Activated CD8-positive, alpha-beta T cell treated with anti-CD3 and anti-CD28 coated beads for 36 hours (primary cell): Measurements from ENCODE around the gene ZCCHC24. TPM values are rescaled to one million over a fixed set of nuclear protein-coding genes. Genes with fewer than 3 reads are reported as not detected.

Experiments used
- ATAC-seq: fragments of 200-7000 bp; cut with Tn5 transposase; one replicate; pipeline ENCODE4 v1.10.0; 2021; ENCODE audit warnings: mild to moderate bottlenecking, moderate library complexity
- CTCF ChIA-PET: fragments of 350-600 bp; sonication (Branson Sonifier 250); formaldehyde crosslinking; loops from one replicate; lab custom pipeline; 2021; ENCODE audit warnings: antibody characterized with exemption; lab: Charles Lee
- POLR2A ChIA-PET: fragments of 350-600 bp; sonication (Branson Sonifier 250); formaldehyde crosslinking; loops from one replicate; lab custom pipeline; 2021; ENCODE audit warnings: antibody characterized with exemption; lab: Charles Lee
- DNase-seq: peaks from one replicate; pipeline ENCODE4 v3.0.0-alpha.2; 2020
- H3K27ac Mint-ChIP-seq: one replicate; pipeline ENCODE4 v1.8.0; 2021; ENCODE audit warnings: mild to moderate bottlenecking, mixed read lengths
- H3K27me3 Mint-ChIP-seq: one replicate; pipeline ENCODE4 v1.8.0; 2021; ENCODE audit warnings: mixed read lengths
- H3K36me3 Mint-ChIP-seq: one replicate; pipeline ENCODE4 v1.8.0; 2021; ENCODE audit warnings: low read depth, mixed read lengths
- H3K4me1 Mint-ChIP-seq: one replicate; pipeline ENCODE4 v1.8.0; 2021; ENCODE audit warnings: low read depth, mixed read lengths
- H3K4me3 Mint-ChIP-seq: one replicate; pipeline ENCODE4 v1.8.0; 2021; ENCODE audit warnings: mild to moderate bottlenecking, moderate library complexity, mixed read lengths
- H3K9me3 Mint-ChIP-seq: one replicate; pipeline ENCODE4 v1.8.0; 2021; ENCODE audit warnings: mixed read lengths
- intact Hi-C: fragments of 100-400 bp; cut with micrococcal nuclease; formaldehyde crosslinking; loops from one replicate; pipeline ENCODE4 v1.10.0; 2022
- total RNA-seq, 2 experiments: library from RNA; stranded (reverse); gene quantifications; one replicate each; pipeline ENCODE4 v1.2.3, GENCODE V29; 2021
- TF ChIP-seq, protein P1 (sequence below): fragments of 200-600 bp; IDR thresholded peaks from one replicate; pipeline ENCODE4 v1.8.0; 2022; ENCODE audit warnings: antibody characterized with exemption, mild to moderate bottlenecking

The ZCCHC24 gene
- total RNA-seq, 2 experiments from 2014 or later, result 1.0 to 1.7 TPM

- TF ChIP-seq, protein P1, sequence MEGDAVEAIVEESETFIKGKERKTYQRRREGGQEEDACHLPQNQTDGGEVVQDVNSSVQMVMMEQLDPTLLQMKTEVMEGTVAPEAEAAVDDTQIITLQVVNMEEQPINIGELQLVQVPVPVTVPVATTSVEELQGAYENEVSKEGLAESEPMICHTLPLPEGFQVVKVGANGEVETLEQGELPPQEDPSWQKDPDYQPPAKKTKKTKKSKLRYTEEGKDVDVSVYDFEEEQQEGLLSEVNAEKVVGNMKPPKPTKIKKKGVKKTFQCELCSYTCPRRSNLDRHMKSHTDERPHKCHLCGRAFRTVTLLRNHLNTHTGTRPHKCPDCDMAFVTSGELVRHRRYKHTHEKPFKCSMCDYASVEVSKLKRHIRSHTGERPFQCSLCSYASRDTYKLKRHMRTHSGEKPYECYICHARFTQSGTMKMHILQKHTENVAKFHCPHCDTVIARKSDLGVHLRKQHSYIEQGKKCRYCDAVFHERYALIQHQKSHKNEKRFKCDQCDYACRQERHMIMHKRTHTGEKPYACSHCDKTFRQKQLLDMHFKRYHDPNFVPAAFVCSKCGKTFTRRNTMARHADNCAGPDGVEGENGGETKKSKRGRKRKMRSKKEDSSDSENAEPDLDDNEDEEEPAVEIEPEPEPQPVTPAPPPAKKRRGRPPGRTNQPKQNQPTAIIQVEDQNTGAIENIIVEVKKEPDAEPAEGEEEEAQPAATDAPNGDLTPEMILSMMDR, result no peak
- H3K27me3 Mint-ChIP-seq, result peaks cover 6% of the 10 kb centered on the region
- POLR2A ChIA-PET, result no interaction called here
- no peaks in the 10 kb centered on the region for H3K36me3 Mint-ChIP-seq
- no peak overlapping the region for H3K4me3 Mint-ChIP-seq
- no peaks in the 10 kb centered on the region for H3K4me1 Mint-ChIP-seq
- CTCF ChIA-PET, result interaction anchor here (0.7 kb wide), 1 partner anchor 97 kb away, joined by 3 read pairs; no protein-coding TSS in a partner anchor
- no peak for DNase-seq
- ATAC-seq, result no peak
- intact Hi-C loops, result no loop called here
- no peak overlapping the region for H3K27ac Mint-ChIP-seq
- no peaks in the 10 kb centered on the region for H3K9me3 Mint-ChIP-seq
Observed at GRCh38 chr10:79471776-79472175, 26.4 kb upstream of the ZCCHC24 start.

DNA sequence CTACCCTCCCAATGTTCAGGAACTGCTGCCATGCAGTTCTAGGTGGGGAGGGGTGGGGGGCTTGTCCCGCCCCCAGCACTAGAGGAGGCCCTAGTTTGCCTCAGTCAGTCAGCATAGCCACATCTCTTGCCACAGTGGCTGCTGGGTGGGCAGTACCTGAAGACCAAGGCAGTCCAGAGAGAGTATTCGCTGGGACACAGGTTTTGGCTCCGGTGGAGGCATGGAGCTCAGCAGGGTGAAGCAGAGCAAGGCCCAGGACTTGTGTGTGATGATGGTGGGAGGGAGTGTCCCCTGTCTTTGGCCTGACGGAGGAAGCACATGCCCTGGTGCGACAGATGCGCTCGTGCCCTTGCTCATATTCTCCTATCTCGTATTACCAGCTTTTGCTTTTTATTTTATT lies 24.7 kb upstream of the ZCCHC24 start:
- DNase-seq (no peak), ATAC-seq (no peak)
- POLR2A ChIA-PET, result interaction anchor here (0.7 kb wide), 1 partner anchor 155 kb away, joined by 3 read pairs; no protein-coding TSS in a partner anchor
- TF ChIP-seq, protein P1, result no peak
- intact Hi-C loops, result no loop called here
- Mint-ChIP-seq H3K27ac (no peak overlapping the region), H3K27me3 (peaks cover 2% of the 10 kb centered on the region), H3K4me1 (no peaks in the 10 kb centered on the region), H3K36me3 (no peaks in the 10 kb centered on the region), H3K4me3 (no peak overlapping the region), H3K9me3 (no peaks in the 10 kb centered on the region)
- CTCF ChIA-PET, result interaction anchor here (1.3 to 5.0 kb wide), 5 partner anchors 11 to 97 kb away, joined by 3 to 55 read pairs (median 7); no protein-coding TSS in a partner anchor

DNA sequence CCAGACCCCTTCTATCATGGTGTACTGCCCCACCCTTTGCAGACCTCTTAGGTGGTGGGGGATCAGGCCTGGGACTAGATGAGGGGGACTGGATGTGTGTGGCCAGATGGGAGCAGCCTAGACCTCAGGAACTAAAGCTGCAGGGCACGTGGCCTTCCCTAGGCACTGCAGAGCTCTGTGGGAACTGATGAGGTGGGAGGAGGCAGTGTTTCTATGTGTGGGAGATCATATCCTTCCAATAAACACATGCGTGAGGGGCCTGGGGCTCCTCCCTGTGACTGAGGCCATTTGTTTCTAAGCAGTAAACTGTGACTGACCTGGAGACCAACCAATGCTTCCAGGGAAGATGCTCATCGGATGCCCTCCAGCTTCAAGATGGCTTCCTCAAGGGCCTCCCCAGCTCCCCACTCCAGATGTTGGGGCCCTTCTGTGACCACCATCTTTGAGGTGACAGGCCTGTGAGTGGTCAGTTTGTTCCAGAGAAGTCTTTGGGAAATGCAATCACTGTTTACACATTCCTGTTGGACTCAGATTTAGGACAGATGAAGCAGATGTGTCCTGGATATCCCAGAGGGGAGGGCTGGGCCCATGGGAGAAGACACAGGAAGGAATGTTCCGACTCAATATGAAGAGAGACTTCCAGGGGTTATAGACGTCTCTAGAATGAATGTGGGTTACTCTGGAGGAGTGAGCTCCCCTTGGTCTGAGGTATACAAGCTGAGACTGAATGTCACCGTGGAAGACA lies 23.6 kb upstream of the ZCCHC24 start:
- no peak for DNase-seq
- Mint-ChIP-seq H3K27me3 (peaks cover 2% of the 10 kb centered on the region), H3K36me3 (no peaks in the 10 kb centered on the region), H3K4me1 (no peaks in the 10 kb centered on the region), H3K9me3 (no peaks in the 10 kb centered on the region), H3K4me3 (no peak overlapping the region), H3K27ac (no peak overlapping the region)
- no peak for ATAC-seq
- intact Hi-C loops, result no loop called here
- TF ChIP-seq, protein P1, result no peak
- ChIA-PET POLR2A (interaction anchor here (1.1 kb wide), 1 partner anchor 9 kb away, joined by 3 read pairs; no protein-coding TSS in a partner anchor), CTCF (interaction anchor here (0.8 to 5.0 kb wide), 10 partner anchors 12 to 96 kb away, joined by 3 to 55 read pairs (median 6); no protein-coding TSS in a partner anchor)

GRCh38 chr10:79468015-79468560 lies 22.7 kb upstream of the ZCCHC24 start:
- Mint-ChIP-seq H3K4me1 (no peaks in the 10 kb centered on the region), H3K27me3 (no peaks in the 10 kb centered on the region), H3K9me3 (no peaks in the 10 kb centered on the region), H3K27ac (no peak overlapping the region), H3K4me3 (no peak overlapping the region), H3K36me3 (no peaks in the 10 kb centered on the region)
- ATAC-seq, result no peak
- POLR2A ChIA-PET, result interaction anchor here (0.6 to 1.1 kb wide), 2 partner anchors 9 to 21 kb away, joined by 3 read pairs; no protein-coding TSS in a partner anchor
- CTCF ChIA-PET, result interaction anchor here (0.6 to 5.0 kb wide), 30 partner anchors 8 to 733 kb away, joined by 3 to 55 read pairs (median 5); partner anchors contain the start of gene ZCCHC24
- intact Hi-C loops, result no loop called here
- TF ChIP-seq, protein P1, result peak; percentile 0
- no peak for DNase-seq

- no peak for ATAC-seq
Observed at GRCh38 chr10:79465341-79465740, 19.9 kb upstream of the ZCCHC24 start.

More at GRCh38 chr10:79465341-79465740, 19.9 kb upstream of the ZCCHC24 start:
- H3K27ac Mint-ChIP-seq, result no peak overlapping the region
- H3K4me1 Mint-ChIP-seq, result no peaks in the 10 kb centered on the region
- TF ChIP-seq, protein P1, result no peak
- H3K4me3 Mint-ChIP-seq, result no peak overlapping the region
- no peaks in the 10 kb centered on the region for H3K27me3 Mint-ChIP-seq
- ChIA-PET POLR2A (no interaction called here), CTCF (no interaction called here)
- no peak for DNase-seq
- intact Hi-C loops, result no loop called here
- no peaks in the 10 kb centered on the region for H3K9me3 Mint-ChIP-seq
- no peaks in the 10 kb centered on the region for H3K36me3 Mint-ChIP-seq
